ENCODE measurements around the gene MYO5B.
A peak's percentile ranks its signal among the peaks of the same experiment; 100 is the strongest.

Gene MYO5B

DNA sequence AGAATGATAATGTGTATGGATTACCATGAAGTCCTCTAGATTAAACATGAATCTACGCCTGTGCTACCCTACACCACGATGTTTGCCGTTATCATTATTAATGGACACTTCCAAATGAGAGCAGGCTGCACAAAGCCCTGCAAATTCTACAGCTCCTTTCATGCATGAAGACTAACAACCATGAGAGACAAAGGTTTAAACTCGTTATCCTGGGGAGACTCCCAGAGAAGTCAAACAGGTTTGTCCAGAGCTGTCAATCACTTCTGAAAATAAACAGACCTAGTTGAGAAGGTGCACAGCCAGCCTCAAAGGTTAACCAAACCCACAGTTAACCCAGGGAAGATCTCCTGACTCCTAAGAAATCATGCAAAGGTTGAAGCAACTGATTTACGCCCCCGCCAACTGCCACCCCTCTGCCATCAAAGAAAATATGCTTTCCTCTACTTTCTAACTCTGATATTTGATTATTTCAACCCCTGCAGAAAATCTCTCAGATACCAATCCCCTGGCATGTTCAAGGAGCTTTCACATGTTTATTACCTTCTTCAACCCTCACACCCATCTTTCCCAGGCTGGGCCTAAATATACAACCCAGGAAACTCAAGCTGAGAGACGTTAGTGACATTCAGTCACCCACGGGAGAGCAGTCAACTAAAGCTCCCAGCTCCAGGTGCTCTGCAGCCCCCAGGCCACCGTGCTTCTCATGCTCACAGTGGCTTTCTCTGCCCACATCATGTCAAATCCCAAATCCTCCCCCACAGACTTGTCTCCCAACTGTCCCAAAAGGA lies 35.9 kb downstream of the MYO5B start:
- TF ChIP-seq, protein P1, sequence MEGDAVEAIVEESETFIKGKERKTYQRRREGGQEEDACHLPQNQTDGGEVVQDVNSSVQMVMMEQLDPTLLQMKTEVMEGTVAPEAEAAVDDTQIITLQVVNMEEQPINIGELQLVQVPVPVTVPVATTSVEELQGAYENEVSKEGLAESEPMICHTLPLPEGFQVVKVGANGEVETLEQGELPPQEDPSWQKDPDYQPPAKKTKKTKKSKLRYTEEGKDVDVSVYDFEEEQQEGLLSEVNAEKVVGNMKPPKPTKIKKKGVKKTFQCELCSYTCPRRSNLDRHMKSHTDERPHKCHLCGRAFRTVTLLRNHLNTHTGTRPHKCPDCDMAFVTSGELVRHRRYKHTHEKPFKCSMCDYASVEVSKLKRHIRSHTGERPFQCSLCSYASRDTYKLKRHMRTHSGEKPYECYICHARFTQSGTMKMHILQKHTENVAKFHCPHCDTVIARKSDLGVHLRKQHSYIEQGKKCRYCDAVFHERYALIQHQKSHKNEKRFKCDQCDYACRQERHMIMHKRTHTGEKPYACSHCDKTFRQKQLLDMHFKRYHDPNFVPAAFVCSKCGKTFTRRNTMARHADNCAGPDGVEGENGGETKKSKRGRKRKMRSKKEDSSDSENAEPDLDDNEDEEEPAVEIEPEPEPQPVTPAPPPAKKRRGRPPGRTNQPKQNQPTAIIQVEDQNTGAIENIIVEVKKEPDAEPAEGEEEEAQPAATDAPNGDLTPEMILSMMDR (IDR thresholded peaks at IDR 0.05; ENCODE audit: low read depth, low read length, missing control alignments): no peak
- in situ Hi-C loops (cut with HindIII; ENCODE audit: low sequenced_read_pairs): no loop called here

DNA sequence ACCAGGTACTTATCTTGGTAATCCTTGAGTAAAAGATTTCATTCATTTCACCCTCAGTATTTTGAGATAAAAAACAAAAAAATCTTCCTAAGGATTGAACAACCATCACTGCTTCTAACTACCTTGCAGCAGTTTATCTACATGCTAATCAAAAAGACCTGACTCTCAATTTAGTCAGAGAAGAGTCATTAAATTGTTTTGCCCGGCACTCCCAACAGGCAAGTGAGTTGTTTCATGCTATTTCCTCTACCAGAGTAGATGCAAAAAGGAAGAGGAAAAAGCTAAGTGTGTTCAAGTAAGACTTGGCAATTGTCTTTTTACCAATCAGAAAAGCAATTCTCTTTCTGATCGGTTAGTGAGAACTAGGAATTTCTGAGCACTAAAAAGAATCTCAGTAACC lies 39.5 kb downstream of the MYO5B start:
- no peak overlapping the region for H3K4me3 ChIP-seq (ENCODE audit: low read depth, low read length)
- TF ChIP-seq, protein P1 (IDR thresholded peaks at IDR 0.05; ENCODE audit: low read depth, low read length, missing control alignments): no peak
- in situ Hi-C loops (cut with HindIII; ENCODE audit: low sequenced_read_pairs): no loop called here
- DNase-seq (ENCODE audit: low read depth): no peak

More for the DNA sequence above, 35.9 kb downstream of the MYO5B start:
- no peak overlapping the region for H3K4me3 ChIP-seq (ENCODE audit: low read depth, low read length)
- no peak for DNase-seq (ENCODE audit: low read depth)

DNA sequence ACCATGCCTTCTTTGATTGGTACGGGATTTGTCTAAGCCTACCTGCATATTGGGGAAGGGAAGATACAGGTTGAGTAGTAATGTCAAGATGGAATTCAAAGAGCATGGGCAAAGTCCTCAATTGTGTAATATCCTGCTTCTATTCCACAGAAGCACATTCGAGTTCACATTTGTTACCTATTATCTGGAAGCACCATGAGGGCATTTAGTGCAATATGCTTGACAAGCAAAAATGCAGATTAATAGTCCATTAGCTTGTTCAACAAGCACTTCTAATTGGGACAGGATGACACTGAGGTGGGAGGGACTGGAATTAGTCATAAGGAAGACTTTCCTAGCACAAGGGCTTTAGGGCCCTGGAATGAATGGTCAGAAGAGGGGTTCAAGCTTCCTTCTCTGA lies 40.5 kb downstream of the MYO5B start:
- TF ChIP-seq, protein P1 (IDR thresholded peaks at IDR 0.05; ENCODE audit: low read depth, low read length, missing control alignments): no peak
- H3K4me3 ChIP-seq (ENCODE audit: low read depth, low read length): no peak overlapping the region
- in situ Hi-C loops (cut with HindIII; ENCODE audit: low sequenced_read_pairs): no loop called here
- no peak for DNase-seq (ENCODE audit: low read depth)

DNA sequence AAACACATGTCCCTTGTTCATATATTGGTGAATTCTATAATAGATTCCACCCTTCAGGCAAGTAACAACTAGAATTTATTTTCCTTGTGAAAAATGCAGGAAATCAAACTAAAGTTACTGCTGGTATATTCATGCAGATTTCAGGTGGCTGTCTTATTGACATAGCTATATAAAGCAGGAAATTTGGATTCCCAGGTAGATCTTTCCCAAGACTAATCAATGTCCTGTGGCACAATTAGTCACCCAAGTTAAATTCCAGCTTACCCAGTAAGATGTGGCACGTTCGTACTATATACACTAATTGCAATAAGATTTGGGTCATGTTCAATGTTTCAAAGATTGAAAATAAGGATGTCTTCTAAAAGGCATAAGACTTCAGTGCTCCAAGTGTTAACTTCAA lies 42.0 kb downstream of the MYO5B start:
- in situ Hi-C loops (cut with HindIII; ENCODE audit: low sequenced_read_pairs): no loop called here
- no peak for DNase-seq (ENCODE audit: low read depth)
- H3K4me3 ChIP-seq (ENCODE audit: low read depth, low read length): no peak overlapping the region
- TF ChIP-seq, protein P1 (IDR thresholded peaks at IDR 0.05; ENCODE audit: low read depth, low read length, missing control alignments): no peak

DNA sequence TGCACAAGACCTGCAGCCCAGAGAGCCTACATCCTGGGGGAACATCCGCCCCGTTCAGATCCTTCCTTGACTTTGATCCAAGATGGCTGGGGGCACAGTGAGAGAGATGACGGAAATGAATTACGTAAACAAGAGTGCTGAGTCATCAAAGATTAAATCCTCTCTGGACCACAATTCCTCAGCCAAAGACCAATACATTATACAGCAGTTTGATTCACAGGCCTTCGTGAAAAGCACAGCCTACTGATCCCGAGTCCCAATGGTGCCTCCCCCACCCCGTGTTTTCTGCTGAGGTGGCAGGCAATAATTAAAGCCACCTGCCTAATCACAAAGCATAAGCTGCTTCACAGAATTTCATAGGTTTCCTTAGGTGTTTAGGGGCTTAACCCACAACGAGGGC lies 43.0 kb downstream of the MYO5B start:
- TF ChIP-seq, protein P1 (IDR thresholded peaks at IDR 0.05; ENCODE audit: low read depth, low read length, missing control alignments): no peak
- DNase-seq (ENCODE audit: low read depth): peak; percentile 11
- H3K4me3 ChIP-seq (ENCODE audit: low read depth, low read length): no peak overlapping the region
- in situ Hi-C loops (cut with HindIII; ENCODE audit: low sequenced_read_pairs): no loop called here

DNA sequence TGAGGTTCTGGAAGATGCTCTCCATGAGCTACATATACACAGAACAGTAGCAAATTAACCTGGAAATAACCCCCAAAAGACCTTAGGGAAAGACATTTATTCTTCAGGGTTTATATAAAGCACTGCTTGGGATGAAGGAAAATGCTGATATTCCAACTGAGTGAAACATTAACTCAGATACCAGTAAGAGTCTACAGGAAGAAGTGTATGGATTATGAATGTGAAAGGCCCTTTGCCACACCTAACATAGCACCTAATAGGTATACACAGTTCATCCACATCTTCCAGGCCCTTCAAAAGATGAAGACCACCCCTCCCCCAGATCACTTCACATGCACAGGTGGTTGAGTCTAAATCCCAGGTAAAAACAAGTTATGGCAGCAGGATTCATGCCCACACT lies 50.4 kb downstream of the MYO5B start:
- H3K4me3 ChIP-seq (ENCODE audit: low read depth, low read length): no peak overlapping the region
- in situ Hi-C loops (cut with HindIII; ENCODE audit: low sequenced_read_pairs): no loop called here
- TF ChIP-seq, protein P1 (IDR thresholded peaks at IDR 0.05; ENCODE audit: low read depth, low read length, missing control alignments): no peak
- no peak for DNase-seq (ENCODE audit: low read depth)
